HepG2 (cell line): ENCODE results near the gene PTK7. TPM values are rescaled to one million over a fixed set of nuclear protein-coding genes. Genes with fewer than 3 reads are reported as not detected.
A peak's percentile ranks its signal among the peaks of the same experiment; 100 is the strongest.

Source experiments
- AGO1 ChIP-seq: fragments of 200-400 bp; formaldehyde crosslinking; IDR thresholded peaks from 2 replicates; pipeline ENCODE4 v1.6.1; 2017; ENCODE audit warnings: mild to moderate bottlenecking, low read depth, low read length, moderate library complexity; ENCODE audit not compliant: poor library complexity, severe bottlenecking
- ELF3 ChIP-seq: IDR thresholded peaks from 2 replicates; pipeline ENCODE4 v1.6.1; 2016; ENCODE audit warnings: missing genetic modification reagents, missing compliant biosample characterization
- IKZF4 ChIP-seq: sonication (generic); formaldehyde crosslinking; IDR thresholded peaks from 2 replicates; pipeline ENCODE4 v1.5.1; 2020; ENCODE audit warnings: borderline replicate concordance, mild to moderate bottlenecking, low read depth, missing genetic modification reagents; ENCODE audit errors: not compliant biosample characterization
- POLR2AphosphoS2 ChIP-seq: IDR thresholded peaks from 2 replicates; pipeline ENCODE4 v1.6.1; 2011; ENCODE audit warnings: low read depth, low read length, improper control_type of control experiment
- RFXAP ChIP-seq: sonication (generic); formaldehyde crosslinking; IDR thresholded peaks from 2 replicates; pipeline ENCODE4 v1.4.0; 2020; ENCODE audit warnings: missing genetic modification reagents, borderline replicate concordance
- ZKSCAN8 ChIP-seq: IDR thresholded peaks from 2 replicates; pipeline ENCODE4 v1.6.1; 2016; ENCODE audit warnings: borderline replicate concordance, missing genetic modification reagents, missing compliant biosample characterization
- ZNF101 ChIP-seq: sonication (generic); formaldehyde crosslinking; IDR thresholded peaks from 2 replicates; pipeline ENCODE4 v1.4.0; 2020; ENCODE audit warnings: mild to moderate bottlenecking, low read depth, missing genetic modification reagents, borderline replicate concordance
- ZNF660 ChIP-seq: sonication (generic); formaldehyde crosslinking; IDR thresholded peaks from 2 replicates; pipeline ENCODE4 v1.5.1; 2020; ENCODE audit warnings: mild to moderate bottlenecking, low read depth, missing genetic modification reagents, borderline replicate concordance
- ZNF724P ChIP-seq: sonication (generic); formaldehyde crosslinking; IDR thresholded peaks from 2 replicates; pipeline ENCODE4 v1.8.0; 2022; ENCODE audit warnings: missing genetic modification reagents, borderline replicate concordance
- ZNF746 ChIP-seq: sonication (generic); formaldehyde crosslinking; IDR thresholded peaks from 2 replicates; pipeline ENCODE4 v1.8.0; 2022; ENCODE audit warnings: mild to moderate bottlenecking, missing genetic modification reagents
- polyA plus RNA-seq, 8 experiments: library from polyadenylated mRNA; depleted of rRNA in 3 of 8; stranded (reverse) in 7 of 8; unstranded in 1 of 8; fragments of >200 nt; fragmentation: Illumina TruSeq in 4 of 8; extraction: Trizol in 4 of 8; gene quantifications; 2 replicates each; pipeline versions ENCODE4 v1.2.1 to v1.2.3, GENCODE V29; 2011 to 2016; ENCODE audit warnings: low read depth in 4 of 8, missing spikeins in 1 of 8, mixed read lengths in 1 of 8; ENCODE audit not compliant: insufficient read depth in 1 of 8
- total RNA-seq, 5 experiments: library from RNA; depleted of rRNA; stranded (reverse); fragments of >200 nt; fragmentation: Illumina TruSeq; extraction: Trizol; gene quantifications; 2 replicates each; pipeline ENCODE4 v1.2.3, GENCODE V29; 2016; ENCODE audit warnings: low read depth in 1 of 5
- TF ChIP-seq, protein P1 (sequence below): sonication (generic); formaldehyde crosslinking; IDR thresholded peaks from 2 replicates; pipeline ENCODE4 v1.5.1; 2020; ENCODE audit warnings: mild to moderate bottlenecking, missing genetic modification reagents, moderate library complexity
- TF ChIP-seq, protein P2 (sequence below): IDR thresholded peaks from 2 replicates; pipeline ENCODE4 v1.6.1; 2016; ENCODE audit warnings: missing genetic modification reagents, missing compliant biosample characterization
- TF ChIP-seq, protein P3 (sequence below): sonication (generic); formaldehyde crosslinking; conservative IDR thresholded peaks from 2 replicates; pipeline ENCODE4 v1.4.0; 2020; ENCODE audit warnings: missing genetic modification reagents
- TF ChIP-seq, protein P4 (sequence below): sonication (generic); formaldehyde crosslinking; conservative IDR thresholded peaks from 2 replicates; pipeline ENCODE4 v1.4.0; 2020; ENCODE audit warnings: missing genetic modification reagents
- TF ChIP-seq, protein P5 (sequence below), 2 experiments: fragments of 450-650 bp in 1 of 2; sonication (generic) in 1 of 2; formaldehyde crosslinking; IDR thresholded peaks; 2 replicates each; pipeline versions ENCODE4 v1.5.0 to v1.8.0; 2020 to 2022; ENCODE audit warnings: mild to moderate bottlenecking in 1 of 2, missing genetic modification reagents in 1 of 2
- TF ChIP-seq, protein P6 (sequence below): IDR thresholded peaks from 2 replicates; pipeline ENCODE4 v1.6.1; 2016; ENCODE audit warnings: missing compliant biosample characterization, missing genetic modification reagents, borderline replicate concordance

Gene PTK7
- total and polyA plus RNA-seq, 2 of the 13 experiments (the other 11 are each of a cell fraction or from before 2014, with no cell fraction given): 98.5 to 99.8 TPM

DNA sequence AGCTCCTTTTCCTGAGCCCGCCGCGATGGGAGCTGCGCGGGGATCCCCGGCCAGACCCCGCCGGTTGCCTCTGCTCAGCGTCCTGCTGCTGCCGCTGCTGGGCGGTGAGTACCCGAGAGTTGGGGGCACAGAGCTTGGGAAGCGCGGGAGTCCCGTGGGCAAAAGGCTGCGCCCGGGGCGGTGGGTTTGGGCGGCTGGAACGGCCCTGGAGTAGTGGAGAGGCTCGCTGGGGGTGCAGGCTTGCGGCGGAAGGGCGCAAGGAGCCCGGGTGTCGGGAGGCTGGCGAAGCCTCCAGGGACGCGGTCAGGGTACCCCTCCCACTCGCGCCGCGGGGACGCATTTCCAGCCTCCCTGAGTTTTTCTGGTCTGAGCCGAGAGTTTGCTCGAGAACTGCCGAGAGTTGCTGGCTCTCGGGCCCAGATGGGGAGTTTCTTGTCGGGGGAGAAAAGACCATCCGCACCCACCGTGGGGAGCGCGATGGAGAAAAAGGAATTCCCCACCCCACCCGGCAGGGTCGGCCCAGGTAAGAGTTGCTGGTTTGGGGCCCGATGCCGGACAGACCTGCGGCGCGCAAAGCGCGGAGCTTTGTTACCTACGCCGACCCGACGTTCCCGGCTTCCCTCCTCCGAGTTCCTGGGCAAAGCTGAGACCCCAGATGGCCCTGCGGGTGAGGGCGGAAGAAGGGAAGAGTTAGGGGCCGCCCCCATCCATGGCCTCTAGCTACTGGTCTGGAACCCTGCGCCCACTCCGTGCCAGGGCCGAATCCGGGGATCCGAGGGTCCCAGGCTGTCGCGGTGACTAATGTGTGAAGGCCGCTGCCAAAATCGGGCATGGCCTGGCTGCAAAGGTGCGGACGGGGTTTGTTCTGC is 584 bp downstream of the PTK7 start (continued):
- TF ChIP-seq ZKSCAN8 (CRISPR knock-in tag): no peak
- TF ChIP-seq AGO1: peak; percentile 77
- peak; percentile 77; the same call in 1 of the 2 replicates for TF ChIP-seq ZNF746 (CRISPR knock-in tag)
- TF ChIP-seq ELF3 (CRISPR knock-in tag): no peak
- no peak for TF ChIP-seq ZNF660
- TF ChIP-seq, protein P1, sequence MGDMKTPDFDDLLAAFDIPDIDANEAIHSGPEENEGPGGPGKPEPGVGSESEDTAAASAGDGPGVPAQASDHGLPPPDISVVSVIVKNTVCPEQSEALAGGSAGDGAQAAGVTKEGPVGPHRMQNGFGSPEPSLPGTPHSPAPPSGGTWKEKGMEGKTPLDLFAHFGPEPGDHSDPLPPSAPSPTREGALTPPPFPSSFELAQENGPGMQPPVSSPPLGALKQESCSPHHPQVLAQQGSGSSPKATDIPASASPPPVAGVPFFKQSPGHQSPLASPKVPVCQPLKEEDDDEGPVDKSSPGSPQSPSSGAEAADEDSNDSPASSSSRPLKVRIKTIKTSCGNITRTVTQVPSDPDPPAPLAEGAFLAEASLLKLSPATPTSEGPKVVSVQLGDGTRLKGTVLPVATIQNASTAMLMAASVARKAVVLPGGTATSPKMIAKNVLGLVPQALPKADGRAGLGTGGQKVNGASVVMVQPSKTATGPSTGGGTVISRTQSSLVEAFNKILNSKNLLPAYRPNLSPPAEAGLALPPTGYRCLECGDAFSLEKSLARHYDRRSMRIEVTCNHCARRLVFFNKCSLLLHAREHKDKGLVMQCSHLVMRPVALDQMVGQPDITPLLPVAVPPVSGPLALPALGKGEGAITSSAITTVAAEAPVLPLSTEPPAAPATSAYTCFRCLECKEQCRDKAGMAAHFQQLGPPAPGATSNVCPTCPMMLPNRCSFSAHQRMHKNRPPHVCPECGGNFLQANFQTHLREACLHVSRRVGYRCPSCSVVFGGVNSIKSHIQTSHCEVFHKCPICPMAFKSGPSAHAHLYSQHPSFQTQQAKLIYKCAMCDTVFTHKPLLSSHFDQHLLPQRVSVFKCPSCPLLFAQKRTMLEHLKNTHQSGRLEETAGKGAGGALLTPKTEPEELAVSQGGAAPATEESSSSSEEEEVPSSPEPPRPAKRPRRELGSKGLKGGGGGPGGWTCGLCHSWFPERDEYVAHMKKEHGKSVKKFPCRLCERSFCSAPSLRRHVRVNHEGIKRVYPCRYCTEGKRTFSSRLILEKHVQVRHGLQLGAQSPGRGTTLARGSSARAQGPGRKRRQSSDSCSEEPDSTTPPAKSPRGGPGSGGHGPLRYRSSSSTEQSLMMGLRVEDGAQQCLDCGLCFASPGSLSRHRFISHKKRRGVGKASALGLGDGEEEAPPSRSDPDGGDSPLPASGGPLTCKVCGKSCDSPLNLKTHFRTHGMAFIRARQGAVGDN: peak; percentile 81
- TF ChIP-seq, protein P2, sequence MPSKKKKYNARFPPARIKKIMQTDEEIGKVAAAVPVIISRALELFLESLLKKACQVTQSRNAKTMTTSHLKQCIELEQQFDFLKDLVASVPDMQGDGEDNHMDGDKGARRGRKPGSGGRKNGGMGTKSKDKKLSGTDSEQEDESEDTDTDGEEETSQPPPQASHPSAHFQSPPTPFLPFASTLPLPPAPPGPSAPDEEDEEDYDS (CRISPR knock-in tag): no peak
- TF ChIP-seq, protein P3, sequence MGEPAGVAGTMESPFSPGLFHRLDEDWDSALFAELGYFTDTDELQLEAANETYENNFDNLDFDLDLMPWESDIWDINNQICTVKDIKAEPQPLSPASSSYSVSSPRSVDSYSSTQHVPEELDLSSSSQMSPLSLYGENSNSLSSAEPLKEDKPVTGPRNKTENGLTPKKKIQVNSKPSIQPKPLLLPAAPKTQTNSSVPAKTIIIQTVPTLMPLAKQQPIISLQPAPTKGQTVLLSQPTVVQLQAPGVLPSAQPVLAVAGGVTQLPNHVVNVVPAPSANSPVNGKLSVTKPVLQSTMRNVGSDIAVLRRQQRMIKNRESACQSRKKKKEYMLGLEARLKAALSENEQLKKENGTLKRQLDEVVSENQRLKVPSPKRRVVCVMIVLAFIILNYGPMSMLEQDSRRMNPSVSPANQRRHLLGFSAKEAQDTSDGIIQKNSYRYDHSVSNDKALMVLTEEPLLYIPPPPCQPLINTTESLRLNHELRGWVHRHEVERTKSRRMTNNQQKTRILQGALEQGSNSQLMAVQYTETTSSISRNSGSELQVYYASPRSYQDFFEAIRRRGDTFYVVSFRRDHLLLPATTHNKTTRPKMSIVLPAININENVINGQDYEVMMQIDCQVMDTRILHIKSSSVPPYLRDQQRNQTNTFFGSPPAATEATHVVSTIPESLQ (CRISPR knock-in tag): no peak
- TF ChIP-seq, protein P4, sequence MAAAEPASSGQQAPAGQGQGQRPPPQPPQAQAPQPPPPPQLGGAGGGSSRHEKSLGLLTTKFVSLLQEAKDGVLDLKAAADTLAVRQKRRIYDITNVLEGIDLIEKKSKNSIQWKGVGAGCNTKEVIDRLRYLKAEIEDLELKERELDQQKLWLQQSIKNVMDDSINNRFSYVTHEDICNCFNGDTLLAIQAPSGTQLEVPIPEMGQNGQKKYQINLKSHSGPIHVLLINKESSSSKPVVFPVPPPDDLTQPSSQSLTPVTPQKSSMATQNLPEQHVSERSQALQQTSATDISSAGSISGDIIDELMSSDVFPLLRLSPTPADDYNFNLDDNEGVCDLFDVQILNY (CRISPR knock-in tag): 0 out of 2 replicates have a peak, but pooled peaks have one; percentile 10
- no peak for TF ChIP-seq RFXAP (CRISPR knock-in tag)
- no peak for TF ChIP-seq POLR2AphosphoS2
- TF ChIP-seq, protein P5, sequence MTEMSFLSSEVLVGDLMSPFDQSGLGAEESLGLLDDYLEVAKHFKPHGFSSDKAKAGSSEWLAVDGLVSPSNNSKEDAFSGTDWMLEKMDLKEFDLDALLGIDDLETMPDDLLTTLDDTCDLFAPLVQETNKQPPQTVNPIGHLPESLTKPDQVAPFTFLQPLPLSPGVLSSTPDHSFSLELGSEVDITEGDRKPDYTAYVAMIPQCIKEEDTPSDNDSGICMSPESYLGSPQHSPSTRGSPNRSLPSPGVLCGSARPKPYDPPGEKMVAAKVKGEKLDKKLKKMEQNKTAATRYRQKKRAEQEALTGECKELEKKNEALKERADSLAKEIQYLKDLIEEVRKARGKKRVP (CRISPR knock-in tag; IDR thresholded peaks at IDR 0.05): no peak
- TF ChIP-seq IKZF4 (CRISPR knock-in tag): no peak
- TF ChIP-seq ZNF101 (CRISPR knock-in tag): peak; percentile 85; the same call in 1 of the 2 replicates
- no peak for TF ChIP-seq ZNF724P (CRISPR knock-in tag)
- TF ChIP-seq, protein P6, sequence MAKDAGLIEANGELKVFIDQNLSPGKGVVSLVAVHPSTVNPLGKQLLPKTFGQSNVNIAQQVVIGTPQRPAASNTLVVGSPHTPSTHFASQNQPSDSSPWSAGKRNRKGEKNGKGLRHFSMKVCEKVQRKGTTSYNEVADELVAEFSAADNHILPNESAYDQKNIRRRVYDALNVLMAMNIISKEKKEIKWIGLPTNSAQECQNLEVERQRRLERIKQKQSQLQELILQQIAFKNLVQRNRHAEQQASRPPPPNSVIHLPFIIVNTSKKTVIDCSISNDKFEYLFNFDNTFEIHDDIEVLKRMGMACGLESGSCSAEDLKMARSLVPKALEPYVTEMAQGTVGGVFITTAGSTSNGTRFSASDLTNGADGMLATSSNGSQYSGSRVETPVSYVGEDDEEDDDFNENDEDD (CRISPR knock-in tag): 0 out of 2 replicates have a peak, but pooled peaks have one; percentile 17
